ENCODE data around the gene POFUT2. TPM values are rescaled to one million over a fixed set of nuclear protein-coding genes. Genes with fewer than 3 reads are reported as not detected.
A peak's percentile ranks its signal among the peaks of the same experiment; 100 is the strongest.

POFUT2 gene
- total RNA-seq, 4 donors from 2014 or later = 10.7 to 46.9 (median 20.0) TPM

DNA sequence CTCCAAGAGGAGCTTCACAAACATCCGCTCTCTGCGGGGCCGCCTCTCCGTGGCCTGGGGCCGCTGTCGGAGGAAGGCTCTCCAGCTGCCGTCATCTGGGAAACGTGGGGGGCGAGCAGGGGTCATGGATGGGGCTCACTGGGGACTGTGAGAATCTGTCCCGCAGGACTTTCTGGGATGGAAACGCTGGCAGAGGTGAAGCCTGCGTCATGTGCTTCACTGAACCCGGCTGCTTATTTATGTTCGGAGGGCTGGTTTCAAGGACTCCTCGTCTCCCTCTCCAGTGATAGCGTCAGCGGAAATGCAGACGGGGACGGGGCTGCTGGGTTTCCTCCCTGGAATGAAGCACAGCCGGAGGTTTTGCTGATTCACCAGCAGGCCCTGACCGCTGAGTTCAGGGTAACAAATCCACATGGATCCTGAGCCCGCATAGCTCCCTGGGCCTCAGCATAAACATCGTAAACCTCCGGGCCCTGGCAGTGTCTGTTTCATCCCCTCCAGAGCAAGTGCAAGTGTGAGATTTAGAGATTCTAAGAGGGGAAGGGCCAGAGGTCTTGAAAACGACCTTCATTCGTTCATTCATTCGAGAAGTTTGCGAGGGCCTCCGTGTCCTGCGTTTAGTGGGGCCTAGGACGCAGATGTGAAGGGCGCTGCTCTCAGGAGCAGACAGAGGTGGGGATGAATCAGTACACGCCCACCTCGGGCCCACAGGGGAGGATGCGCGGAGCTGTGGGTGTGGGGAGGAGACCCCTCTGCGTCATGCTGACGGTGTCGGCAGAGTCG lies 7.0 kb upstream of the POFUT2 start:
- peak; percentile 83 to 87 for DNase-seq (ENCODE audit: low spot score in 2 of 2)
- H3K36me3 ChIP-seq = no peaks in the 10 kb centered on the region
- H3K4me3 ChIP-seq = no peak overlapping the region
- 73% methylated on average over 28 of the region's 40 CpGs for WGBS
- H3K9me3 ChIP-seq = no peaks in the 10 kb centered on the region
- peaks cover 51% of the 10 kb centered on the region for H3K4me1 ChIP-seq
- peak overlapping the region; percentile 84 for H3K27ac ChIP-seq
- no peaks in the 10 kb centered on the region for H3K27me3 ChIP-seq
- TF ChIP-seq EP300 (IDR thresholded peaks at IDR 0.05) (peak; percentile 20), POLR2A (IDR thresholded peaks at IDR 0.05) (no peak)

- peaks cover 48% of the 10 kb centered on the region for H3K4me1 ChIP-seq
- H3K27ac ChIP-seq = peak overlapping the region; percentile 84
- no peak for TF ChIP-seq POLR2A (IDR thresholded peaks at IDR 0.05)
- no peak for TF ChIP-seq POLR2AphosphoS5 (IDR thresholded peaks at IDR 0.05)
- H3K36me3 ChIP-seq = no peaks in the 10 kb centered on the region
- no peaks in the 10 kb centered on the region for H3K27me3 ChIP-seq
- peak; percentile 67 to 80 for DNase-seq (ENCODE audit: low spot score in 2 of 2)
- 79% methylated on average over 9 of the region's 23 CpGs for WGBS
- H3K4me3 ChIP-seq = no peak overlapping the region
- no peaks in the 10 kb centered on the region for H3K9me3 ChIP-seq
These were observed 6.2 kb upstream of the POFUT2 start for GRCh38 chr21:45293726-45294401.

DNA sequence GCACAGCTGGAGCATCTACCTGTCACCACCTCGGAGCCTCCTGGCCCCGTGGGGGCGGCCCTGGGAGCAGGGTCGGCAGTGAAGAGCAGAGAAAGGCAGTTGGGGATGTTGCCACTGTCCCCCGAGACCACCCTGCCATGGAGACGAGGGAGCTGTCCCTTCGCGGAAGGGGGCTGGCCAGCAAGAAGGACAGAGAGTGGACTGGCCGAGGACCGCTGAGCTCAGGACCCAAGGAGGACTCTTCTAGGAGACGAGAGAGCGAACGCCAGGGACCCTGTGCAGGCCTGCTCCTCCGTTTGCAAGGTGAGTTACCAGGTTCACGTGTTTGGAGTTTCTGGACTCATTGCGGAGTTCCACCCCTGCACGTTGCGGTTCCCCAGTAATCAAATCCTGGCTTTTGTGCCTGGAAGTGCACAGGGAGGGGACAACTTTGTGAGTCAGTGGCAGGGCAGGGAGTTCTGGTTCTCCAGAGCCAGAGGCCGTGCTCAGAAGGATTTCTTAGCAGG lies 5.6 kb upstream of the POFUT2 start:
- no peak overlapping the region for H3K4me3 ChIP-seq
- peaks cover 53% of the 10 kb centered on the region for H3K4me1 ChIP-seq
- peak; percentile 73 to 75 for DNase-seq (ENCODE audit: low spot score in 2 of 2)
- no peaks in the 10 kb centered on the region for H3K36me3 ChIP-seq
- TF ChIP-seq, protein P1, sequence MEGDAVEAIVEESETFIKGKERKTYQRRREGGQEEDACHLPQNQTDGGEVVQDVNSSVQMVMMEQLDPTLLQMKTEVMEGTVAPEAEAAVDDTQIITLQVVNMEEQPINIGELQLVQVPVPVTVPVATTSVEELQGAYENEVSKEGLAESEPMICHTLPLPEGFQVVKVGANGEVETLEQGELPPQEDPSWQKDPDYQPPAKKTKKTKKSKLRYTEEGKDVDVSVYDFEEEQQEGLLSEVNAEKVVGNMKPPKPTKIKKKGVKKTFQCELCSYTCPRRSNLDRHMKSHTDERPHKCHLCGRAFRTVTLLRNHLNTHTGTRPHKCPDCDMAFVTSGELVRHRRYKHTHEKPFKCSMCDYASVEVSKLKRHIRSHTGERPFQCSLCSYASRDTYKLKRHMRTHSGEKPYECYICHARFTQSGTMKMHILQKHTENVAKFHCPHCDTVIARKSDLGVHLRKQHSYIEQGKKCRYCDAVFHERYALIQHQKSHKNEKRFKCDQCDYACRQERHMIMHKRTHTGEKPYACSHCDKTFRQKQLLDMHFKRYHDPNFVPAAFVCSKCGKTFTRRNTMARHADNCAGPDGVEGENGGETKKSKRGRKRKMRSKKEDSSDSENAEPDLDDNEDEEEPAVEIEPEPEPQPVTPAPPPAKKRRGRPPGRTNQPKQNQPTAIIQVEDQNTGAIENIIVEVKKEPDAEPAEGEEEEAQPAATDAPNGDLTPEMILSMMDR (IDR thresholded peaks at IDR 0.05) = no peak
- H3K27me3 ChIP-seq = no peaks in the 10 kb centered on the region
- no peaks in the 10 kb centered on the region for H3K9me3 ChIP-seq
- peak overlapping the region; percentile 84 for H3K27ac ChIP-seq
- WGBS = 82% methylated on average over 11 of the region's 19 CpGs

DNA sequence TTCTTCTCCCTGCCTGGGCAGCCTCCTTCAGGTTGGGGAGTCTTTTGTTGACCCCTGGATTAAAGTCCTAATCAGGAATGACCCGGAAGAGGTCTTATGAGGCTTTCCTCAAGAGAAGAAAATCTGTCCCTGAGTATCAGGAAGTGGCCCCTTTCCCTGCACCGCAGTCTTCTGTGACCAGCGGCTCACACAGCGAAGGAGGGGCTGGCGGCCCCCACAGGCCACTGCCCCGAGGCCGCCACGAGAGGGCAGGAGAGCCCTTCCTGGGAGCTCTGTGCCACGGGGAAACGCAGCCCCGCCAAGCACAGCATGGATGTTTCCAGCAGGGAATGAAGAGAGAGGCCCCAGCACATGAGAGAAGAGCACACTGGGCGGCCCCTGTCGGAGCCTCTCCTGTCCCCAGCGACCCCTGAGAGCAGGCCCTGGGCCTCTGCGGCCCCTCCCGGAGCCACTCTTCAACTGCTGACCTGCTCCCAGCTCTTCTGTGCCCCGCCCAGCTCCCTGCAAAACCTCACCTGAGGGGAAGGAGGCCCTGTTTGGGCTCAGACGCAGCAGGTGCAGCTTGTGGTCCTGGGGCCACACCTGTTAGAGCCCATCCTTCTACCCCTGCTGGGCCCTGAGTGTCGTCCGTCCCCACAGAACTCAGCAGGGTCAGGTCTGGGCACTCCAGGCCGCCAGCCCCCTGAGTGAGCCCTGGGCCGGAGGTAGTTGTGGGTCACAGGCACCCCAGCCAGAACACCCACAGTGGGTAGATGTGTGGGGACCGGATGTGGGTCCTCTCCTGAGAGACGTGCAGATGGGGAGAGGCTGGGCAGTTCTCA lies 4.9 kb upstream of the POFUT2 start:
- 6% methylated on average over 14 of the region's 24 CpGs for WGBS
- no peak overlapping the region for H3K4me3 ChIP-seq

GRCh38 chr21:45291613-45292398 lies 4.1 kb upstream of the POFUT2 start:
- H3K4me1 ChIP-seq = peaks cover 61% of the 10 kb centered on the region
- H3K36me3 ChIP-seq = no peaks in the 10 kb centered on the region
- no peak overlapping the region for H3K4me3 ChIP-seq
- DNase-seq (ENCODE audit: low spot score in 2 of 2) = peak; percentile 67 to 72
- no peaks in the 10 kb centered on the region for H3K27me3 ChIP-seq
- H3K27ac ChIP-seq = no peak overlapping the region
- 73% methylated on average over 12 of the region's 34 CpGs for WGBS
- no peak for TF ChIP-seq EP300 (IDR thresholded peaks at IDR 0.05)
- TF ChIP-seq, protein P1 (IDR thresholded peaks at IDR 0.05) = no peak
- no peak for TF ChIP-seq POLR2A (IDR thresholded peaks at IDR 0.05)
- no peak for TF ChIP-seq POLR2AphosphoS5 (IDR thresholded peaks at IDR 0.05)
- no peaks in the 10 kb centered on the region for H3K9me3 ChIP-seq

More for the DNA sequence above, 4.9 kb upstream of the POFUT2 start:
- H3K36me3 ChIP-seq = no peaks in the 10 kb centered on the region
- TF ChIP-seq POLR2AphosphoS5 (IDR thresholded peaks at IDR 0.05) (peak in 2 of 3 donors; percentile 53 to 87), POLR2A (IDR thresholded peaks at IDR 0.05) (no peak), EP300 (IDR thresholded peaks at IDR 0.05) (no peak)
- TF ChIP-seq, protein P1 (IDR thresholded peaks at IDR 0.05) = peak; percentile 96
- no peaks in the 10 kb centered on the region for H3K9me3 ChIP-seq
- H3K4me1 ChIP-seq = peaks cover 56% of the 10 kb centered on the region
- peak; percentile 86 to 91 for DNase-seq (ENCODE audit: low spot score in 2 of 2)
- H3K27ac ChIP-seq = peak overlapping the region; percentile 84
- H3K27me3 ChIP-seq = no peaks in the 10 kb centered on the region
